GM21390 (cell line): Measurements from ENCODE around the gene LCN12.
"Not testable (repeated sequence)": the region's sequence is repeated elsewhere in the genome, so short reads cannot be mapped to it uniquely, and the experiment has no call there.

ENCODE experiments used
- ATAC-seq: cut with Tn5 transposase; IDR thresholded peaks from one replicate; pipeline ENCODE4 v1.9.1; 2021; ENCODE audit not compliant: unreplicated experiment

Gene LCN12

GRCh38 chr9:136985027-136985602 is 33.0 kb downstream of the LCN12 start:
- no peak for ATAC-seq

- no peak for ATAC-seq
These were observed 33.8 kb downstream of the LCN12 start for GRCh38 chr9:136985853-136986252.

- ATAC-seq = no peak
These were observed 36.8 kb downstream of the LCN12 start for GRCh38 chr9:136988872-136989271.

GRCh38 chr9:136990242-136990911 is 38.3 kb downstream of the LCN12 start:
- ATAC-seq = no peak

GRCh38 chr9:136991993-136992818 is 40.1 kb downstream of the LCN12 start, which contains the start of gene PAXX:
PAXX (plus strand) TSS chr9:136992422; CDS start chr9:136992444, 22 bp downstream.
- ATAC-seq = peak; percentile 77

- ATAC-seq = no peak
These were observed 40.8 kb downstream of the LCN12 start for GRCh38 chr9:136992819-136993369.

- ATAC-seq = no peak
These were observed 42.3 kb downstream of the LCN12 start for GRCh38 chr9:136994180-136994887.

- ATAC-seq = no peak
These were observed 42.8 kb downstream of the LCN12 start for GRCh38 chr9:136994888-136995230.

GRCh38 chr9:136995362-136995761 is 43.3 kb downstream of the LCN12 start:
- no peak for ATAC-seq

GRCh38 chr9:136995772-136996311 is 43.8 kb downstream of the LCN12 start:
- no peak for ATAC-seq

GRCh38 chr9:136996361-136997292 is 44.6 kb downstream of the LCN12 start, which contains the start of gene CLIC3:
CLIC3 (minus strand) TSS chr9:136996568; CDS start chr9:136996543, 25 bp downstream.
- no peak for ATAC-seq

GRCh38 chr9:136997371-136997770 is 45.3 kb downstream of the LCN12 start:
- no peak for ATAC-seq

GRCh38 chr9:136997830-136998234 is 45.8 kb downstream of the LCN12 start:
- no peak for ATAC-seq

GRCh38 chr9:137000177-137000930 is 48.3 kb downstream of the LCN12 start:
- peak; percentile 62 for ATAC-seq

- ATAC-seq = no peak
These were observed 50.0 kb downstream of the LCN12 start for GRCh38 chr9:137001857-137002645.

- ATAC-seq = no peak
These were observed 50.6 kb downstream of the LCN12 start for GRCh38 chr9:137002646-137003041.

- not testable (repeated sequence) for ATAC-seq
These were observed 52.2 kb downstream of the LCN12 start for GRCh38 chr9:137004285-137004684.
